Sigmoid colon (tissue), 4 donors: Measurements from ENCODE around the gene CAVIN4.

Source experiments
- POLR2A ChIP-seq, 2 donors: fragments of 450-650 bp; IDR thresholded peaks; one replicate each; pipeline ENCODE4 v1.6.1; 2016; ENCODE audit warnings: antibody characterized with exemption in 2 of 2, mild to moderate bottlenecking in 2 of 2, moderate library complexity in 2 of 2
- POLR2AphosphoS5 ChIP-seq, 4 donors: sonication (generic); formaldehyde crosslinking; IDR thresholded peaks; one replicate each; pipeline ENCODE4 v1.6.1; 2017; ENCODE audit warnings: antibody characterized with exemption in 4 of 4
- TF ChIP-seq, protein P1 (sequence below), 4 experiments: fragments of 450-650 bp in 3 of 4; fragments of 200-600 bp in 1 of 4; IDR thresholded peaks; one replicate each; pipeline ENCODE4 v1.5.1; 2016 to 2019; ENCODE audit warnings: antibody characterized with exemption in 4 of 4, mild to moderate bottlenecking in 3 of 4, moderate library complexity in 2 of 4

DNA sequence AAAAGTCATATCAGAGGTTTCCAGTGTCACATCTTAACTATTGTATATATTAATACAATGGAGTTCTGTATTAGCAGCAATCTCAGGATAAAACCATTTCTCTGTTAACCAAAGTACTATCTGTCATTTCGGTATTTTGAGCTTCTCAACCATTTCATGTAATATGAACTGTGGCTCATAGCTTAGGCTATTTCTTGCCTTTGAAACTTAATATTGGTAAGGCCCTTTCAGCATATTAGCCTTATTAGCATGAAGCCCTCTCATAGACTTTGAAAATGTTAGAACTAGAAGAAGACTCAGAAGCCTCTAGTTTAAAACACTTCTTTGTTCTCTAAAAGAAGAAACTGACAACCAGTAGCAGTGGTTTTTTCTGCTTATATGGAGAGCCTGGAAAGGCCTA lies 731 bp downstream of the CAVIN4 start:
- TF ChIP-seq, protein P1, sequence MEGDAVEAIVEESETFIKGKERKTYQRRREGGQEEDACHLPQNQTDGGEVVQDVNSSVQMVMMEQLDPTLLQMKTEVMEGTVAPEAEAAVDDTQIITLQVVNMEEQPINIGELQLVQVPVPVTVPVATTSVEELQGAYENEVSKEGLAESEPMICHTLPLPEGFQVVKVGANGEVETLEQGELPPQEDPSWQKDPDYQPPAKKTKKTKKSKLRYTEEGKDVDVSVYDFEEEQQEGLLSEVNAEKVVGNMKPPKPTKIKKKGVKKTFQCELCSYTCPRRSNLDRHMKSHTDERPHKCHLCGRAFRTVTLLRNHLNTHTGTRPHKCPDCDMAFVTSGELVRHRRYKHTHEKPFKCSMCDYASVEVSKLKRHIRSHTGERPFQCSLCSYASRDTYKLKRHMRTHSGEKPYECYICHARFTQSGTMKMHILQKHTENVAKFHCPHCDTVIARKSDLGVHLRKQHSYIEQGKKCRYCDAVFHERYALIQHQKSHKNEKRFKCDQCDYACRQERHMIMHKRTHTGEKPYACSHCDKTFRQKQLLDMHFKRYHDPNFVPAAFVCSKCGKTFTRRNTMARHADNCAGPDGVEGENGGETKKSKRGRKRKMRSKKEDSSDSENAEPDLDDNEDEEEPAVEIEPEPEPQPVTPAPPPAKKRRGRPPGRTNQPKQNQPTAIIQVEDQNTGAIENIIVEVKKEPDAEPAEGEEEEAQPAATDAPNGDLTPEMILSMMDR (IDR thresholded peaks at IDR 0.05): no peak
- TF ChIP-seq POLR2A (IDR thresholded peaks at IDR 0.05) (no peak), POLR2AphosphoS5 (IDR thresholded peaks at IDR 0.05) (no peak)
